CD14-positive monocyte (primary cell): Measurements from ENCODE around the gene FAM118B. TPM values are rescaled to one million over a fixed set of nuclear protein-coding genes. Genes with fewer than 3 reads are reported as not detected.

Experiments used
- DNase-seq, 3 donors: peaks; one replicate each; pipeline ENCODE4 v3.0.0-alpha.2; 2011 to 2022
- H2AFZ ChIP-seq: 2 replicates; pipeline ENCODE4 v1.6.0; 2012; ENCODE audit warnings: mild to moderate bottlenecking, low read depth, low read length, inconsistent platforms; ENCODE audit not compliant: insufficient read depth, poor library complexity, severe bottlenecking
- H3K27ac ChIP-seq, 2 donors: 1 replicate in 1 of 2; 2 replicates in 1 of 2; pipeline ENCODE4 v1.5.1; 2012 to 2013; ENCODE audit warnings: low read length in 2 of 2, control low read depth in 1 of 2, inconsistent platforms in 1 of 2, low read depth in 1 of 2, mild to moderate bottlenecking in 1 of 2
- H3K27me3 ChIP-seq, 2 donors: one replicate each; pipeline versions ENCODE4 v1.6.0 to v1.6.1; 2011 to 2013; ENCODE audit warnings: low read length in 2 of 2; ENCODE audit not compliant: control insufficient read depth in 2 of 2, insufficient read depth in 2 of 2
- H3K36me3 ChIP-seq, 2 donors: replicated peaks in 1 of 2; 1 replicate in 1 of 2; 2 replicates in 1 of 2; pipeline versions ENCODE4 v1.5.1 to v1.6.1; 2012 to 2013; ENCODE audit warnings: low read length in 2 of 2, control low read depth in 1 of 2, inconsistent platforms in 1 of 2, mild to moderate bottlenecking in 1 of 2; ENCODE audit not compliant: insufficient read depth in 2 of 2, control insufficient read depth in 1 of 2
- H3K4me1 ChIP-seq, 2 donors: 1 replicate in 1 of 2; 2 replicates in 1 of 2; pipeline versions ENCODE4 v1.5.1 to v1.6.1; 2012 to 2013; ENCODE audit warnings: low read length in 2 of 2, control low read depth in 1 of 2, inconsistent platforms in 1 of 2, mild to moderate bottlenecking in 1 of 2, moderate library complexity in 1 of 2; ENCODE audit not compliant: insufficient read depth in 2 of 2, control insufficient read depth in 1 of 2
- H3K4me2 ChIP-seq: replicated peaks from 2 replicates; pipeline ENCODE3; 2012; ENCODE audit warnings: low read length, moderate library complexity, mild to moderate bottlenecking; ENCODE audit not compliant: poor library complexity, severe bottlenecking; ENCODE audit errors: extremely low read depth
- H3K4me3 ChIP-seq, 3 experiments: fragments of 200-600 bp in 1 of 3; sonication (generic) in 1 of 3; replicated peaks in 1 of 3; 1 replicate in 2 of 3; 2 replicates in 1 of 3; pipeline ENCODE4 v1.5.1; 2011 to 2013; ENCODE audit warnings: low read length in 3 of 3, mild to moderate bottlenecking in 3 of 3, control low read depth in 2 of 3, low read depth in 2 of 3, inconsistent platforms in 1 of 3, moderate library complexity in 1 of 3
- H3K79me2 ChIP-seq: 2 replicates; pipeline ENCODE4 v1.6.0; 2012; ENCODE audit warnings: mild to moderate bottlenecking, control low read depth, inconsistent platforms, low read length, moderate library complexity; ENCODE audit not compliant: insufficient read depth
- H3K9ac ChIP-seq: 2 replicates; pipeline ENCODE4 v1.6.0; 2017; ENCODE audit warnings: low read length, mild to moderate bottlenecking; ENCODE audit not compliant: insufficient read depth, poor library complexity, severe bottlenecking
- H3K9me3 ChIP-seq, 2 donors: replicated peaks in 1 of 2; 1 replicate in 1 of 2; 2 replicates in 1 of 2; pipeline versions ENCODE4 v1.5.1 to v1.6.1; 2012 to 2013; ENCODE audit warnings: low read length in 2 of 2, control low read depth in 1 of 2; ENCODE audit not compliant: control insufficient read depth in 1 of 2, insufficient read depth in 1 of 2
- H4K20me1 ChIP-seq: 2 replicates; pipeline ENCODE4 v1.6.0; 2012; ENCODE audit warnings: mild to moderate bottlenecking, low read length, control low read depth, moderate library complexity; ENCODE audit not compliant: insufficient read depth
- H3K27ac Mint-ChIP-seq, 7 donors: one replicate each; pipeline ENCODE4 v1.8.0; 2020; ENCODE audit warnings: mild to moderate bottlenecking in 7 of 7, mixed read lengths in 7 of 7, moderate library complexity in 6 of 7, inconsistent platforms in 2 of 7
- H3K27me3 Mint-ChIP-seq, 3 donors: one replicate each; pipeline ENCODE4 v1.8.0; 2021 to 2022; ENCODE audit warnings: low read depth in 3 of 3, mild to moderate bottlenecking in 3 of 3, mixed read lengths in 3 of 3, moderate library complexity in 3 of 3, inconsistent platforms in 1 of 3
- H3K36me3 Mint-ChIP-seq, 2 donors: one replicate each; pipeline ENCODE4 v1.8.0; 2020; ENCODE audit warnings: mixed read lengths in 2 of 2, inconsistent platforms in 1 of 2, mild to moderate bottlenecking in 1 of 2
- H3K4me1 Mint-ChIP-seq: one replicate; pipeline ENCODE4 v1.8.0; 2020; ENCODE audit warnings: mild to moderate bottlenecking, mixed read lengths
- H3K4me3 Mint-ChIP-seq, 2 donors: one replicate each; pipeline ENCODE4 v1.8.0; 2020; ENCODE audit warnings: mild to moderate bottlenecking in 2 of 2, mixed read lengths in 2 of 2, moderate library complexity in 1 of 2
- H3K9me3 Mint-ChIP-seq, 7 donors: one replicate each; pipeline ENCODE4 v1.8.0; 2020 to 2022; ENCODE audit warnings: mixed read lengths in 7 of 7, mild to moderate bottlenecking in 6 of 7, moderate library complexity in 6 of 7, inconsistent platforms in 2 of 7
- WGBS: methylation state at CpG from one replicate; pipeline ENCODE4 v1.1.5; 2013; ENCODE audit warnings: missing lambda C conversion rate; ENCODE audit not compliant: insufficient coverage; 5-methylcytosine and 5-hydroxymethylcytosine counted together
- intact Hi-C, 2 donors: fragments of 100-400 bp; cut with micrococcal nuclease; formaldehyde crosslinking; loops; one replicate each; pipeline versions ENCODE4 v1.15.0 to v1.15.1; 2023
- polyA plus RNA-seq, 3 donors: library from polyadenylated mRNA; depleted of rRNA in 1 of 3; unstranded in 2 of 3; stranded (reverse) in 1 of 3; fragments of 300-500 nt in 2 of 3; fragments of >200 nt in 1 of 3; fragmentation: Illumina TruSeq in 2 of 3; gene quantifications; 1 replicate in 2 of 3; 2 replicates in 1 of 3; pipeline ENCODE4 v1.2.3, GENCODE V29; 2012 to 2021
- TF ChIP-seq, protein P1 (sequence below): fragments of 200-600 bp; IDR thresholded peaks from one replicate; pipeline ENCODE4 v1.8.0; 2022; ENCODE audit warnings: antibody characterized with exemption, mild to moderate bottlenecking

Gene FAM118B
- polyA plus RNA-seq, 3 donors: 13.6 to 18.7 (median 16.5) TPM

DNA sequence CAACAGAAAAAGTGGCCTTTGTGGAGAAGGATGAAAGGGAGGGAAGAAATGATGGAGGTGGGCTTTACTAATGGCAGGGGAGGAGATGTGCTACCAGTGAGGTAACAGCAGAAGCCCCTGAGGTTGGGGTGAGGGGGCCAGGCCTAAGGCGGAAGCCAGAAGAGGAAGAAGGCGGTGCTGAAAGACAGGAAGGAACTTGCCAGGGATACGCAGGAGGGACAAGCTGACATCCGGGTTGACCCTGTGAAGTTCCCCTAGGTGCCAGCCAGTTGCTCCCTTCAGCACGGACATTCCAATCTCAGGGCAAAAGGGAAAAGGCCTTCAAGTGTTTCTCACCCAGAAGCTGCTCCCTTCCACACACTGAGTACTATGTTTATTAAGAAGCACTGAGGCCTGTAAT is 69.0 kb downstream of the FAM118B start:
- Mint-ChIP-seq H3K4me1 (peaks cover 56% of the 10 kb centered on the region), H3K36me3 (peaks cover 21 to 28% of the 10 kb centered on the region in 2 donors), H3K9me3 (peaks cover 0 to 2% (median 0%) of the 10 kb centered on the region in 7 donors), H3K27me3 (peaks cover 0 to 4% (median 2%) of the 10 kb centered on the region in 3 donors), H3K4me3 (peak overlapping the region; percentile 57 to 67), H3K27ac (peak overlapping the region; percentile 80 to 98 (median 95))
- TF ChIP-seq, protein P1, sequence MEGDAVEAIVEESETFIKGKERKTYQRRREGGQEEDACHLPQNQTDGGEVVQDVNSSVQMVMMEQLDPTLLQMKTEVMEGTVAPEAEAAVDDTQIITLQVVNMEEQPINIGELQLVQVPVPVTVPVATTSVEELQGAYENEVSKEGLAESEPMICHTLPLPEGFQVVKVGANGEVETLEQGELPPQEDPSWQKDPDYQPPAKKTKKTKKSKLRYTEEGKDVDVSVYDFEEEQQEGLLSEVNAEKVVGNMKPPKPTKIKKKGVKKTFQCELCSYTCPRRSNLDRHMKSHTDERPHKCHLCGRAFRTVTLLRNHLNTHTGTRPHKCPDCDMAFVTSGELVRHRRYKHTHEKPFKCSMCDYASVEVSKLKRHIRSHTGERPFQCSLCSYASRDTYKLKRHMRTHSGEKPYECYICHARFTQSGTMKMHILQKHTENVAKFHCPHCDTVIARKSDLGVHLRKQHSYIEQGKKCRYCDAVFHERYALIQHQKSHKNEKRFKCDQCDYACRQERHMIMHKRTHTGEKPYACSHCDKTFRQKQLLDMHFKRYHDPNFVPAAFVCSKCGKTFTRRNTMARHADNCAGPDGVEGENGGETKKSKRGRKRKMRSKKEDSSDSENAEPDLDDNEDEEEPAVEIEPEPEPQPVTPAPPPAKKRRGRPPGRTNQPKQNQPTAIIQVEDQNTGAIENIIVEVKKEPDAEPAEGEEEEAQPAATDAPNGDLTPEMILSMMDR: no peak
- peak overlapping the region; percentile 51 for H2AFZ ChIP-seq
- H3K4me2 ChIP-seq: peak overlapping the region; percentile 80
- intact Hi-C loops: no loop called here
- H3K79me2 ChIP-seq: peaks cover 38% of the 10 kb centered on the region
- H3K9ac ChIP-seq: peak overlapping the region; percentile 40
- H3K27me3 ChIP-seq: no peaks in the 10 kb centered on the region
- 0% methylated on average over 5 of the region's 5 CpGs for WGBS
- peak overlapping the region in 1 of 3 experiments; percentile 85 for H3K4me3 ChIP-seq
- peaks cover 11% of the 10 kb centered on the region for H4K20me1 ChIP-seq
- DNase-seq: peak; percentile 51 to 80 (median 75)
- H3K27ac ChIP-seq: peak overlapping the region; percentile 71 to 93
- H3K36me3 ChIP-seq: peaks cover 3 to 18% of the 10 kb centered on the region in 2 donors
- peaks cover 49 to 59% of the 10 kb centered on the region in 2 donors for H3K4me1 ChIP-seq
- no peaks in the 10 kb centered on the region for H3K9me3 ChIP-seq

DNA sequence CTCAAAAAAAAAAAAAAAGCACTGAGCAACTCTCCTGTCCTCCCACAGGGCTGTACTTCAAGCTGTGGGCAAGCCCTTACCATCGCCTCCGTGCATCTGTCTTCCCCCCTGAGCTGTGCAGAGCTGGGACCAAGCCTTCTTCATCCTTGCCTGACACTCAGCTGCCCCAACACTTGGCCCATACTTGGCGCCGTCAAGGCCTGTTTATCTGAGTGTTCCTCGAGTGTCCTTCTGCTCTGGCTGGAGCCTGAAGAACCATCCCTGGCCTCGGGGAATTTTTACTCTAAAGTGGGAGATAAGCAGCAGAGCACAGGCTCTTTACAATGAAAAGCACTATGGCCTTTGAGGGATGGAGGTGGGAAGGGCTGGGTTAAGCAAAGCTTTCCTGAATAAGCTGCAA is 69.7 kb downstream of the FAM118B start:
- no peak overlapping the region for H3K9ac ChIP-seq
- H3K4me3 ChIP-seq: peak overlapping the region in 1 of 3 experiments; percentile 85
- peaks cover 19 to 22% of the 10 kb centered on the region in 2 donors for H3K36me3 Mint-ChIP-seq
- TF ChIP-seq, protein P1: no peak
- peak overlapping the region; percentile 80 for H3K4me2 ChIP-seq
- peak overlapping the region; percentile 80 to 98 (median 95) for H3K27ac Mint-ChIP-seq
- peak overlapping the region; percentile 59 to 97 for H3K4me3 Mint-ChIP-seq
- intact Hi-C loops: no loop called here
- peak overlapping the region; percentile 71 to 93 for H3K27ac ChIP-seq
- H3K79me2 ChIP-seq: peaks cover 45% of the 10 kb centered on the region
- peaks cover 57% of the 10 kb centered on the region for H3K4me1 Mint-ChIP-seq
- peaks cover 0 to 4% (median 2%) of the 10 kb centered on the region in 3 donors for H3K27me3 Mint-ChIP-seq
- peaks cover 0 to 12% of the 10 kb centered on the region in 2 donors for H3K36me3 ChIP-seq
- H4K20me1 ChIP-seq: peaks cover 18% of the 10 kb centered on the region
- no peak overlapping the region for H2AFZ ChIP-seq
- H3K9me3 ChIP-seq: no peaks in the 10 kb centered on the region
- no peaks in the 10 kb centered on the region for H3K27me3 ChIP-seq
- H3K4me1 ChIP-seq: peaks cover 49 to 60% of the 10 kb centered on the region in 2 donors
- peaks cover 0 to 2% (median 0%) of the 10 kb centered on the region in 7 donors for H3K9me3 Mint-ChIP-seq
- 85% methylated on average over 6 of the region's 6 CpGs for WGBS
- no peak for DNase-seq
